C1 segment of cervical spinal cord (tissue), 14 donors: ENCODE measurements around the gene FAM180A.

Experiments used
- DNase-seq, 14 donors: peaks; one replicate each; lab custom pipeline; 2025; lab: John Stamatoyannopoulos, UW

Gene FAM180A

DNA sequence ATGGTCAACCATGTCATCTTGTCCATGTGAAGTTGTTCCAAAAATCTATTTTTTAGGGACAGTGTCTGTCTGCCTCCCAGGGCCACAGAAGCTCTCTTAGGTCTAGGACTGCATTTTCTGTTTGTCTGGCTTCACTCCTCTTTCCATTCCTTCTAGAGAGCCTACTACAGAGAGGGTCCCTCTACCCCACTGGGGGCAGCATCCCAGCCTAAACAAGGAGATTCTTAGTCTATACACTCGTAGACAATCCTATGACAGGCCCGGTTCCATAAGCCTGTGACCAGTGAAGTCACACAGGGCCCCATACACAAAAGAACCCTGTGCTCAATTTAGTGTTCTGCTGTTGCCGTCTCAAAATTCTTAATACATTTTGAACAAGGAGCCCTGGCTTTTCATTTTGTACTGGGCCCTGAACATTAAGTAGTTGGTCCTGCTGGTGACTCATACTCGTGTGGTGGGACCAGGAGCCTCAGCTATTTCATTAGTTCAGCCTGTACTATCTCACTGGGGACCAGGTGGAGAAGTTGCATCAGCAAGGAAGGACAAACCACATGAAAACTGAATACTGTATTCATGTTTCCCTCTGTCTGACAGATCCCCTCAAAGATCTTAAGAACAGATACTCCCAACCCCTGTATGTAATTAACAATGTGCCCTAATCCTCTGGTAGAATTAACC is 23.5 kb upstream of the FAM180A start:
- DNase-seq: no peak

DNA sequence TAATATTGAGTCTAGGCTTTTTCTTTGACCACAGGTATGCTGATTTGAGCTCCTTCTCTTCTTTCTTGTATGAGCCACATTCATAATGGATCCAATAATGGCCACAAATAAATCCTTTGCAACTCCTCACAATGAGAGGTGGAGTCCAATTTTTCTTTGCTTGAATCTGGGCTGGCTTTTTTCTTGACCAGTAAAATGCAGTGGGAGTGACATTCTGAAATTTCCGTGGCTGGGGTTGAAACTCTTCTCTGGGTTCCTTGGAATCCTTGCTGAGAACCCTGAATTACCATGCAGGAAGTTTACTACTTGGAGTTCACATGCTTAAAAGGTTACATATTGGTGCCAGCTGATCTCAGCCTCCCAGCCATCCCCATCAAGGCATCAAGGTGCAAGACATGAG is 22.4 kb upstream of the FAM180A start:
- no peak for DNase-seq

DNA sequence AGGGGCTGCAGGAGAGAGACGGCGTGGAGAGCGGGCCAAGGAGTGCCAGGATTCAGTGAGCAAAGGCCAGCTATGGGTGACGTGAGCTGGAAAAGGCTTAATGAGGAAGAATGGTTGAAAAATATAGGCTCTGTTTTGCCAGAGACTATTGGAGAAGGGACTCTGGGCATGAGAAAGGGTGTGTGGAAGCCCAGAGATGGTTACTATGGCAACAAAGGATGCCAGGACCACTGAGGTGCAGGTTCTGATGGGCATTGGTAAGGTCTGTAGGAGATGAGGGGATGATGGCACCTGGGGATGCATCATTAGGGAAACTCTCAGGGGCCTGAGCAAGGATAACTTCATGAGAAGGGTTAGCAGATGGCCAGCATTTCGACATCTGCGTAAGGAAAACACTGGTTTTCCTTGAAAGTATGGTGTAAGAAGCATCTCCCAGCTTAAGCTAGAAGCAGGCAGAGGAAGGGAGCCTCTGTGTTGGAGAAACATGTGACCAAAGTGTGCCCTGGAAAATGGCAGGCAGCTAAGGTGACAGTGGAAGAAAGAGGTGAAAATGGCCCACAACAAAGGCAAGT is 21.6 kb upstream of the FAM180A start:
- peak in 1 of 14 donors; percentile 8 for DNase-seq

GRCh38 chr7:135769005-135769802 is 20.6 kb upstream of the FAM180A start:
- DNase-seq: peak in 7 of 14 donors; percentile 13 to 58 (median 28)

GRCh38 chr7:135768467-135768866 is 19.9 kb upstream of the FAM180A start:
- DNase-seq: no peak

DNA sequence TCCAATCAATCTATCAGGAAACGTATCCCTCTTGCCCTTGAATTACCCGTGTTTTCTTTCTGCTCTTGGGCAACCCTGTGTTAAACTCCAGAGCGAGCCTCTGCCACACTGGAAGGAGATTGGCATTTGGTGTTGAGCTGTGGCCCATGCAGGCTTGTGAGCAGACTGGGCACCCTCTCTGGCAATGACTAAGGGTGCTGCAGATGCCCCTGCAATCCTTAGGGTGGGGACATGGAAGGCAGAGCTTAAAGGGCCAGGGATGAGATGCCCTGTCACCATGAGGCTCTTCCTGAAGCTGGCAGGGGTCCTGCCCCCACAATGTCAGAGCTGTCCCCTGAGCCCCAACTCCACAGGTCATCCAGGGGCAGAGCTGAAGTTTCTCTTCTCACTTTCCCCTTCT is 19.5 kb upstream of the FAM180A start:
- no peak for DNase-seq

DNA sequence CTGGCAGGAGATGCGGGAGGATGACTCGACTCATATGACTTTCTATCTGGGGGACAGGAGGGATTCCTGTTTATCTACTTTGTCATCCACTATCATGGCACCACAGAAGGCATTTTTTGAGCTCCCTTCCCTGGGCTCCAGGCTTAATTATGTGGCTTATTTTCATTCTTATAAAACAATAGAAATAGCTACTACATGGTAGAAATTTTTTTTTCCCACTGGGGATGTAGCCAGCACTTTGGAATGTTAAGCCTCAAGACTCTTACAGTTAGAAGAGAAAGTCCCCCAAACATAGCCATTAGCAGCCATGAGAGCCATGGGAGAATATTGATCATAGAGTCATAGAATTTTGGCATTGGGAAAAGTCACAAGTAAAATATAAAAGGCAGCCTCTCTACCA is 14.6 kb upstream of the FAM180A start:
- DNase-seq: no peak

DNA sequence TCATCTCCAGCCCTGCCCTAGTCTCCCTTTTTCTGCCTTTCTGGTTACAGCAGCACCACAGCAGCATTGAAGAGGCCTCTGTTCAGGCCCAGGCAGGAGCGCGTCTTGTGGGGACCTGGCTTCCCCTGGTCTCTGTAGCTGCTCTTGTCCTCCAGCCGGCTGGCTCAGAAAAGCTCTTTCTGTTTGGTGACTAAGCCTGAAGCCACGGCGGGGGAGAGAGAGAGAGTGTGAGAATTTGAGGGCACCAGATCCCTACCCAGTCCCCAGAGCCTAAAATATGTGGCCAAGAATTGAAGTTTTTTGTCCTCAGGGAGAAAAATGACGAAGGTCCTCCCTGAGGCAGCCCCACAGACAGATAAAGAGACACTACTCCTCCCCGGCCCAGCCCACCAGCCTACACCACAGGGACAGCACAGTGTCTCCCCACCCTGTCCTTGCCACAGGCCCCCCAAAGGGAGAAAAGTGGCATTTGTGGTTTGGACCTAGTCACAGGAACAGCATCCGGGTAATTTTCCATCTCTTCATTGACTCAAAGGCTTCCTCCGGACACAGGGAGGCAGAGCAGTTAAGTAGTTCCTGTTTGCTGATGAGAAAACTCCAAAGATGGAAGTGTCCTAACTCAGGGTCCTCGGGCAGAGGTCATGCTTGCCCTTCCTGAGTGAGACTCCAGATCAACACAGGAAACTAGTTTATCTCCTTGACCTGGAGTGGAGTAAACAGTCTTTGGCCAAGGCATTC is 13.3 kb upstream of the FAM180A start:
- DNase-seq: peak in 1 of 14 donors; percentile 52

- no peak for DNase-seq
Measured at GRCh38 chr7:135759532-135759931, 10.9 kb upstream of the FAM180A start.

DNA sequence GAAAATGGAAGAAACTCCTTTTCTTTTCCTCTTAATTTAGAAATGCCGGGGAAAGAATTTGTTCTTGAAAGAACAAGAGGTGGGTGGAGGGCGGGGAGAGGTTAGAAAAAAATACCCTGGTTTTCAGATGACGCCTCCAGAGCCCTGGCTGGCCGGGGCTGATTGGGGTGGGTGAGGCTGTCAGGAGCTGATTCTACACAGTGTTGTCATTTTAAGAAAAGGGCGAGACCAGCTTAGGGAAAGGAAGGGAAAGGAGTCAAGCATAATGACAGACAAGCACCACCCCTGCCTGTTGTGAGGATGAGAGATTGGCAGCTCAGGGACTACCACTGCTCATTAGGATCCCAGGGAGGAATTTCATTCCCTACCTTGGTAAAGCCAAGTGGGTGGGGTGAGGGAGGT is 9.9 kb upstream of the FAM180A start:
- no peak for DNase-seq

DNA sequence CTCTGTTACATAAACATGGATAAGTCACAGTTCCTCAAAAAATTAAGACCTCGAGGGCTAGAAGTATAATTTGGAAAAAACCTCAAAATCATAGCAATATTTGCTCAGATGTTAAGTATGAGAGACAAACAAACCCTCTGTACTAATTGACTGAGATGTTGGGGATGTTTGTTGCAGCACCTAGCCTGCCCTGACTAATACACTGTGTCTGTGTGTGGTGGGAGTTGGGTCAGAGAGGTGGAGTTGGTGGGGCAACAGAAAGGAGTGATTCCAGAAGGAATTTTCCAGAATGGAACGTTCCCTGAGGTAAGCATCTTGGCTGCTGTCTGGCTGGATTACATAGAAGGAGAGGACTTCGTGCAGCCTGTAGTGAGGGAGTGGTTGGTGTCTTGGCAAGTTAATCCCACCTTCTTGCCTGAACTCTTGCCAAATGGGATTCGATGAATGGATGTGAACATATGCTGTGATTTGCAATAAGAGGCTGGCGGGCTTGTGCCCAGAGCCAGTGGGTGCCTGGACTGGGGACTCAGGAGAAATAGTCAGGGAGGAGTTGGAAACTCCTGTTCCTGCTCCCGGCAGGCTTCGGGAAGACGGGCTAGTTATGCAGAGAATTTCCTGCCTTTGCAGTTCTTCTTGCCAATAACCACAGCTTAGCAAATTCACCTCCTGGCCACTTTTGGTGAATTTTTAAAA is 9.3 kb upstream of the FAM180A start:
- peak in 1 of 14 donors; percentile 9 for DNase-seq

DNA sequence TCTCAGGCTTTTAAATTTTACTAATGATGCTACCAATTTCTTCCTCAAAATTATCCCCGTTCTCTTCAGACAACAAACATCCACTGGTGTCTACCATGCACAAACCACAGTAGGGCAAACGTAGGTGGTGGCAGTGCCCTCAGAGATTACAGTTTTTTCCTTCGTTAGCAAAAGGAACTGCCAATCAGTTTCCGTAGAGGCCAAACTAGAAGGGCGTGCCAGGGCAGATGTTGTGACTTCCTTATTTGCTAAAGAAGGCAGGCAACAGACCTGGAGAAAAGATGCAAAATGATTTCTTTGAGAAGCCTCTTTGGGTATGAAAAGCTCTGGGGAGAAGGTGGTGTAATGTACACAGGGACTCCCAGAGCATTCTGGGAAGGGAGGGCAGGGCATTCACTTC is 7.6 kb upstream of the FAM180A start:
- DNase-seq: no peak

- DNase-seq: no peak
Measured at GRCh38 chr7:135755351-135755753, 6.7 kb upstream of the FAM180A start.

DNA sequence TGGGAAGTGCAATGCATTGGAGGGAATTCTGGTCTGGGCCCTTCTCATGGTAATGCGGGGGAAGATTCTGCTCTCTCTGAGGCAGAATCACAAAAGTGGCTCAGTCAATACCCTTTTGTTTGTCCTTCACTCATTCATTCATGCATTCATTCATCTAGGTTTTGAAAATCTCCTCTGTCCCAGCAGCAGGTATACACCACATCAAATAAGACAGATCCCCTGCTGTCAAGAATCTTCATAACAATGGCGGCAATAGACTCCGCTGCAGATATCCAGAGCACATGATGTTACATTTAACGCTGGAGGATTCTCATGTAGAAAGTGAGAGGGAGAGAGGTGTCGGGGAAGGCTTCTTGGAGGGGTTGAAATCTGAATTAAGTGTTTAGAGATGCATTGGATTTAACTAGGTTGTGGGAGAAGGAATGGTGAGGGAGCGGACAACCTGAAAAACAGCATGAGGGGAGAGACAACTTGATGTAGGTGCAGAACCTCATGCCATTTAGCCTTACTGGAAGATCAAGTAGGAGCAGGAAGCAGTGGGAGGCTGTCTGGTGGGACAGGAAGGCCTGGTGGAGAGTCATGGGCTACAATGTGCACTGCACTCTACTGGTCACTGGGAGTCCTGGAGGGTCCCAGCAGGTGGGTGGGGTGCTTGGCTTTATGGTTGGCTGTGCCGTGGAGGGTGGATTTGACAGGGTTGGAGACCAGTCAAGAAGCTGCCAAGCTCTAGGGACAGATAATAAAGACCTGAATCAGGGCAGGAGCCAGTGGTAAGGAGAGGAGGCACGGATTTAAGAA is 5.2 kb upstream of the FAM180A start:
- DNase-seq: no peak

DNA sequence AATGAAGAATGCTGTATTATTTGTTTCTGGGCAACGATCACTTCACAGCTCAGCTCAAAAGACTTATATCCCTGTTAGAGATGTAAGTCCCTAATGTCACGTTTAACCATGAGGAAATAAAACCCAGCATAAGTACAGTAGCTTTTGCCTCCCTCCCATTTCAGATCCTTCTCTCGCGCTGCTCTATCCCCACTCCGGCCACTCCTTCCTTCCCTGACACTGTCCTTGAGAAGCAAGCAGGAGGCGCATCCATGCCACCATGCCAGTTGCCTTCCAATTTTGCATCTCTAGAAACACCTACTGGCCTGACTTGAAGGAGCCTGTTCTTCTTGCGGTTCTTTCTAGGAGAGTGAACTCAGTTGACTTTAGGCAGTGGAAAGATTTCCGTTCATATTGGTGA is 1.2 kb downstream of the FAM180A start:
- no peak for DNase-seq

DNA sequence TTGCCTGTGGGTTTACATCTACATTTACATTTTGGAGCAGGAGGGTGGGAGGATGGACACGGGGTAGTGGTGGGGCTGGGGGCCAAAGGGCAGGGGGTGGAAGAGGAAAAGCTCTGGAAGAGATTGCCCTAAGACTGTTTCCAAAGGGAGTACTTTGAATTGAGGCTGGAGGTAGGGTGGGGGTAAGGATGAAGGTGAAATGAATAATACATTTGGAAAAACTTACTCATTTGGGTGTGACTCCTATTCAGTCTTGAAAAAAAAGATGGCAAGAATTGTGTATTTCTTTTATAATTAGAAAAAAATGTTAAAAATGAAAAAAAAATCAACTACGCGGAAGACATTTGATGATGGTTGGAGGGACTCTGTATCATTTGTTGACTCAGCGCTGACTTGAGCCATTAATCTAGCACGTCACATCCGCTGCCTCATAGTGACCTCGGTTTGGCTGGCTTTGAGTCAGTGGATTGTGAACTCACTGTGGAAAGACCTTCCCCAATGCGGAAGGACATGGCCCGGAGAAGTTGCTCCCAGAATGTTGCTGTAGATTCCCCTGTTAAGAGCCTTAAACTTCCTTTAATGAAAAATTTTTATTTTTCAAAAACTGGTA is 2.8 kb downstream of the FAM180A start:
- DNase-seq: no peak

DNA sequence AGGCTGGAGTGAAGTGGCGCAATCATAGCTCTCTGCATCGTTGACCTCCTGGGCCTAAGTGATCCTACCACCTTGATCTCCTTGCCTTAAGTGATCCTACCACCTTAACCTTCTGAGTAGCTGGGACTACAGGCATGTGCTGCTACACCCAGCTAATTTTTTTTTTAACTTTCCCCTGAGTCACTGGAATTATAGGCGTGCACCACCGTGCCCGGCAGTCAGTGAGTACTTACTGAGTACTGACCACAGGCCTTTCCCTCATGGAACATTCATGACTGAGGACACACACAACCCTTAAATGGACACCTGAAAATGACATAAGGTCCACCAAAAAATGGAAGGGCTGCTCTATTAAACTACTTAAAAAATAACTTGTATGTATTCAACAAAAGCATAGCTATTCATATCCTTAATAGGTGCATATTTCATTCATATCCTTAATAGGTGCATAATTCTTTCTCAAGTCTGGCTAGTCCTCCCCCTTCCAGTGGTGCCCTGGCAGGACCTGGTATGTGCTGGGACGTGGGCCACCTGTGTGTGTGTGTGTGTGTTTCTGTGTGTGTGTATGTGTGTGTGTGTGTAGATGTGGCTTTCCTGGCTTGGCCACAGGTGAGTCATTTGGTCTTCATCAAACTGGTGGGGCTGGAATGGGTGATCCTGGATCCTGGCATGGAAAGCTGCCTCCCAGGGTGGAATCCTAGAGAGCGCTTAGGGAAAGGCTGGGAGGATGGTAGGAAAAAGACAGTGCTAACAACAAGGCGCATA is 3.5 kb downstream of the FAM180A start:
- DNase-seq: no peak

DNA sequence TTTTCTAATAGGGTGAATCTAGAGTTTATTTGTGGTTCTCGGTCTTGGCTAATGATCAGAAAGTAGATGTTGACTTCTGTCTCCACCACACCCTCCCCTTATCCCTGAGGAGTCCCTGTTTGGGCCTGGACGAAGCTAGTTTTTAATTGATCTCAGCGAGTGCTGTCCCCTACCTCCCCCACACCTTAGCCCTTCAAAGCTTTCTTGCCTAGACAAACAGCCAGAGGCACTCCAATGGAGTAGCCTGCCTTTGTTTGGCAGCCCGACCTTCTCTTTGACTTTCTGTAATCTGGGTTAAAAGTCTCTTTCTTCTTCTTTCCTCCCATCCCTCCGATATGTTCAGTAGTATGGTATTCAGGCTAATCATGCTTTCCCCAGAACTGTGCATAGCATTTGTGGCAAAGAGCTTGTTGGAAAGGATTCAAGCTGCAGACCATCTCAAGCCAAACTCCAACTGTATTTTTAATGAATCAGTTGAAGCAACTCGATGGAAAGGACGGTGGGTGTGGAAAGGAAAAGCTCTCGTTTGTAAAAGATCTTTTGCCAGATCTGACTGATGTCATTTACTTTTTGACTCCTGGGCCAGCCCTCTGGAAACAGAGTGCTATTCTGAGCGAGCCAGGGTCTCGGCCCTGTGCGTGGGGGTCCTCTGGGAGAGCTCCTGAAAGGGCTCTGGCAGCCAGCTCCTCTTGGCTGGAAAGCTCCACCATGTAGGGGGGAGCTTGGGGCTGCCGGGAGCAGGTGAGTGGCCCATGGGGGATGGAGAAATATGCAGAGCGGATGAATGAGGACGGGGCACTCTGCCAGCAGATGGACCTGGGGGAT is 4.5 kb downstream of the FAM180A start:
- DNase-seq: no peak

- DNase-seq: no peak
Measured at GRCh38 chr7:135742371-135742770, 6.2 kb downstream of the FAM180A start.
